ENCODE results near the gene BTBD3.

Gene BTBD3

GRCh38 chr20:11918981-11919380 is 1.3 kb downstream of the BTBD3 start:
- peak; percentile 14 for DNase-seq

DNA sequence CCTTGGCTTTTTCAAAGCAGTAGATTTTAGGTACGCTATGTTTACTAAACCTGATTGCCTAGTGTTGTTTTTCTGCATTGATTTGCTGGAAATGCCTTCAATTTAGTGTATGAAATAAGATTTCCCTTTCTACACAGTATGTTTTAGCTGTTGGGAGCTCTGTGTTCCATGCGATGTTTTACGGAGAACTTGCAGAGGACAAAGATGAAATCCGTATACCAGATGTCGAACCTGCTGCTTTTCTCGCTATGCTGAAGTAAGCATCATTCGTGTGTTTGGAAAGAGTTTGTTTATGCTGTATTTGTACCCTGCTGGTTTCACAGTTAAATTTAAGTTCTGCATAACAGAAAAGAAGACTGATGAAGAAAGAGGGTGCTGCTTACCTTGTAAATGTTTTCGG is 1.9 kb downstream of the BTBD3 start:
- DNase-seq: no peak

DNA sequence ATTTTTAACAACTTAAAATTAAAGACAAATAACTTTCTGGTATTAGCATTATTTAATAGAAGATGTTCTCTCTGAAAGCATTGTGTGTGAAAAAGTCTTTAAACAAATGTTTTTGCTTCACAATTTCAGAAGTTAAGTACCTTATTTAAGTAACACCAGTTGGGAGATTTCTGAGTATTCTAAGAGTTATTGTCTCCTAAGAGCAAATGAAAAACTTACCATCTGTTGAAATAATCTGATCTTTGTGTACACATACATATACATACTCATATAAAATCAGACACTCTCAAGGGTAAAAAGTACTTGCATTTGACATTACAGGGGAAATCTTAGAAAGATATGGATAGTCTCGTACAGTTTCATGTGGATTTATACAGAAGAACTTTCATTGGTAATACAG is 2.4 kb downstream of the BTBD3 start:
- no peak for DNase-seq

- no peak for DNase-seq
These were observed 3.6 kb downstream of the BTBD3 start for GRCh38 chr20:11921321-11921720.

DNA sequence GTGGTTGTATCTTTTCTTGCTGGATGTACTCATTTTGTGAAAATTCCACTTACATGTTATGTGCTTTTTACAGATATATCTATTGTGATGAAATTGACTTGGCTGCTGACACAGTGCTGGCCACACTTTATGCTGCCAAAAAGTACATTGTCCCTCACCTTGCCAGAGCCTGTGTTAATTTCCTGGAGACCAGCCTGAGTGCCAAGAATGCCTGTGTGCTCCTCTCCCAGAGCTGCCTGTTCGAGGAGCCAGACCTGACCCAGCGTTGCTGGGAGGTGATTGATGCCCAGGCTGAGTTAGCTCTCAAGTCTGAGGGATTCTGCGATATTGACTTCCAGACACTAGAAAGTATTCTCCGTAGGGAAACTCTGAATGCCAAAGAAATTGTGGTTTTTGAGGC is 4.9 kb downstream of the BTBD3 start:
- no peak for DNase-seq

GRCh38 chr20:11924923-11925322 is 7.2 kb downstream of the BTBD3 start:
- DNase-seq: no peak

DNA sequence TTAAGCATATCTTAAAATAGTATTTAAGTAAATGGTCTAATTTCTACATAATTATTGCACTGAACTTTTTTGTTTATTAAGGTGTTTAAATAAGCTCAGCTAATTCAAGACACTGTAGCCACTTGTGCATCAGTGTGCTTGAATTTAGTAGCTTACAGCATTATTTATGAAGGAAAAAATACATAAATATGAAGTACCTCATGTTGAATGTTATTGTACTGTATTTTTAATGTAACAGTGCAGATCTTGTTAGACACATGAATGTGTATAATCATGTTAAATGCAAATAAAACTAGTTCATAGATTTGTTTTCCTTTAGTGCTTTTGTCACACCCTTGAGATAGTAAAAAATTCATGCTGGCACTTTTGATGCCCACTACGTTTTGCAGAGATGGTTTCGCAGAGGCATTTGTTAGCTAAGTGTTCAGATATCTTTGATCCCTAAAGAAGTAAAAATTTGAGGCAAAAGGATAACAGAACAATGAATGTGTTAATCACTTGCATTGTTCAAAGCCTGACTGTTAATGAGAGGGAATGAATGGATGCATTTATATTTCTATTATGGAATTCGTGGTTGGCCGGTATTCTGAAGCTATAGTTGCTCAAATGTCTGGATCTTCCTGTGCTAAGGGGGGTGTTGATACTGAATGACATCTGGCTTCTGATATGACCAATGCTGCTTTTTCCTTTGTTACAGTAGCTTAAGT is 8.8 kb downstream of the BTBD3 start:
- DNase-seq: no peak

- no peak for DNase-seq
These were observed 12.3 kb downstream of the BTBD3 start for GRCh38 chr20:11929947-11930346.

DNA sequence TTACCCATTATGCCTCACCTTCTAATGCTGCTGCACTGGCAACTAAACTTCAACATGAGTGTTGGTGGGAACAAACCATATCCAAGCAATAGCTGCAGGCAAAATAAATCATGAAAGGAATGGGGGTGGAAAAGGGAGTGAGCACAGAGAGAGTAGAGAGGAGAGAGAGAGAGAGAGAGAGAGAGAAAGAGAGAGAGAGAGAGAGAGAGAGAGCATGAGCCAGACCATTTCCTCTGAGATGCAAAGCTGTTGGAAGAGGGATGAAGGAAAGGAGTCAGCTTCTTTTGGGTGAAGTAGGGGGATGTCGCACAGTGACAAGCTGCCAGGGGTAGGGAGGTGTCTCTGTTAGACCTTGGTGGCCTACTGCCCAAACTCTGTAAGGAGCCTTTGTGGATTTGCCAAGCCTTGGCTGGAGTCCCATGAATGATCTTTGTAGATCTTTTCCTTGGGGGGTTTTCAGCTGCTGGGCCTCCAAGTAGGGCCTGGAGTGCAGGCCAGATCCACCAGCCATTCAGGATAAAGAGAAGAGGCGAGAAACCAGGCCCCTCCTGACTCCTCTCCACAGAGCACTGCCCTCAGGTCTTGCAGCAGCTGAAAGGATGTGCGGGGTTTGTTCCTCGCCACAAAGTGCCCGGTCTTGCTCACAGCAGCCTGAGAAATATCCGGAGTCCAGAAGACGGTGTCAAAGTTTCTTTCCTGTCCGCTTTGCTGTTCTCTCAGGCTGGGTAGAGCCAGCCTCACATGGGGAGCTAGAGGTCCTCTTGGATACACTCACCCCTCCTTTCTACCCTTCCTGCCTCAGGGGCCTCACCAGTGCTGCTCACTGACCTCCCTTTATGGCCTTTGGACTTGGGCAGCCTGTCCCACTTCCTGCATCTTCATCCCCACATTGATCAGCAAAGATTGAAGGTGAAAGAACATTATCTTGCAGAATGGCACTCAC is 17.8 kb downstream of the BTBD3 start:
- no peak for DNase-seq

GRCh38 chr20:11936157-11936556 is 18.5 kb downstream of the BTBD3 start:
- no peak for DNase-seq

DNA sequence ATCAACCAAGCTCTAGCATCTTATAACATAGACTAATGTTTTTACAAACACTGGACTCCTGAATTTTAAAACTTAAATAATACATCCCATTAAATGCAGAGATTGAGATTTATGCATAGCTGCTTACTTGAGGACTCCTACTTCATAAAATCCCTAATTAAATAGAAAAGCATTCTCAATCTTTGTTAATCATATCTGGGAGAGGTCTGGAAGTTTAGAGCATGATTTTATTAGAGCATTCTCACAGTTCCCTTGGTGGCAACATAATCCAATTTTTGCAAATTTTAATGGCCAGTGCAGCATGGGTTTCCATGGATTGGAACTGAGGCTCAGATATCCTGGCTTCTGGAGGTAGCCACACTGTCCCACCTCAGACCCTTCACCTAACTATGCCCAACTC is 19.5 kb downstream of the BTBD3 start:
- DNase-seq: no peak

DNA sequence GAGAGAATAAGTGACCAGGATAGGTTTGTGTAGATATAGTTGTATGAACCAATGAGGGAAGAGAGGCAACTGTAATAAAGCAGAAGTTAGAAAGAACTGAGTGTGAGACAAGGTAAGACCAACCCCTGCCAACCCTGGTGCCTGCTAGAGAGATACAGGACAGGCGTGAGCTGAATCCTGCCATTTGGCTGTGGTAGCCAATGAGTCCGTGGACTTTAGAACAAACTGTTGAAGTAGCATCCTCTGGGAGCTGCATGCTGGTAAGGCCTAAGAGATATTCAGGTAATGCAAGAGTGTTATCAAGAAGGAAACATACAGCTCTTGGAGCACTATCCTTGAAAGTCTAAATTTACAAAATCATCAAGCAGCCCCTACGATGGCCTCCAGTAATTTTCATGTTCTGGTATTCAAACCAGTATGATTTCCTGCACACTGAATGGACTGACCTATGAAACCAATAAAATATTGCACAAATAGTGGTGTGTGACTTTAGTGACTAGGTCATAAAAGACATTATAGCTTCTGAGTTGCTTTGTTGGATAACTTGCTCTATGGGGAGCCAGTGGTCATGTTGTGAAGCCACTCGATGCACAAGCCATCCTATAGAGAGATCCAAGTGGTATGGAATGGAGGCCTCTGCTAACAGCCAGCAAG is 24.0 kb downstream of the BTBD3 start:
- DNase-seq: no peak

GRCh38 chr20:11943778-11944177 is 26.1 kb downstream of the BTBD3 start:
- DNase-seq: no peak

DNA sequence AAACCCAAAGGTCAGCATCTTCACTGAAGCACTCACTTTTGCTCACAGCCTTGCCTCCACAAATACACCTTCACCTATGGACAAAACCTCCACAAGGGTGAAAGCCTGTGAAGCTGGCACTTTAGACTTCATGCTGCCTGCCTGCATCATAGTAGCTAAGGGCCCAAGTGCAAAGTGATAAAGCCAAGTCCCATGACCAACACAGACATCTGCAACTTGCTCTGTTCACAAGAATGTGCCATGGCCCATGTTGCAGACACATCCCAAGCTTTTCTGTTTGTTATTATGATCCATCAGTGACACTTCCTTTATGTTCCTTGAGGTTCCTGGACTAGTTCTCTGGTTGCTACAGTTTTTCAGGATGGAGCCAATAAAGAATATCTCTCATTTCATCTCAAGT is 31.1 kb downstream of the BTBD3 start:
- no peak for DNase-seq

- DNase-seq: no peak
These were observed 32.0 kb downstream of the BTBD3 start for GRCh38 chr20:11949711-11950110.

GRCh38 chr20:11951696-11952095 is 34.0 kb downstream of the BTBD3 start:
- no peak for DNase-seq

DNA sequence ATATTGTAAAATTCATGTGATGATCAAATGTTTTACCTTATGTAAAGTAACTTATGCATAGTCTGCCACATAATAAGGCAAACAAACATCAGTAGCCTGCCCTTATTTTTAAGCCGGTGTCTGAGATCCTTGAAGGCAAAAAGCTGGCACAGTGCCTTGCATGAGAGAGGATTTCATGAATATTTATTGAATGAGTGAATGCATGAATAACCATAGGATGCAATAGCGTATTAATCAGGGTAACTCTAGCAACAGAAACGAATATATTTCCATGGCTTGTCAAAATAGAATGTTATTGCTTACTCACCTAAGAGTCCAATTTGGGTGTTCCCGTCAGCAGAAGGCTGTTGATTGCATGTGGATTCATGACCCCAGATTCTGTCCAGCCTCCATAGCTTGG is 34.9 kb downstream of the BTBD3 start:
- DNase-seq: peak; percentile 16

GRCh38 chr20:11957911-11958310 is 40.2 kb downstream of the BTBD3 start:
- DNase-seq: no peak

DNA sequence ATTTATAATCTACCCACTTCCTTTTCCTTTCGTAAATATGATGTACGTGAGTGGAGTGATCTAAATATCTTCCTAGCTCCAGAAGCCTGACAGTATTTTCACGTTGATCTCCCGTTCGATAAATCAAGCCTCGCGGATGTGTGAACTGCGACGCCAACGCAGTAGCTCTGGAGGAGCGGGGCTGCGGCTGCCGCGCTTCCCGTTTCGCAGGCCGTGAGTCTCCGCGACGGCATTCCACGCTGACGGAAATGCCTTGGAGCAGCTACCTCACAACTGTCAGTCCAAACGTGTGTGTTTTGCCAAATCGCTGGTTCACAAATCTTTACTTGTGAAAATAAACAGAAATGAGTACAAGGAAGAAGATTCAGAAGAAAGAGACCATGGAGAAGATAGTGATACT is 41.2 kb downstream of the BTBD3 start:
- DNase-seq: no peak

GRCh38 chr20:11965602-11966001 is 47.9 kb downstream of the BTBD3 start:
- no peak for DNase-seq

DNA sequence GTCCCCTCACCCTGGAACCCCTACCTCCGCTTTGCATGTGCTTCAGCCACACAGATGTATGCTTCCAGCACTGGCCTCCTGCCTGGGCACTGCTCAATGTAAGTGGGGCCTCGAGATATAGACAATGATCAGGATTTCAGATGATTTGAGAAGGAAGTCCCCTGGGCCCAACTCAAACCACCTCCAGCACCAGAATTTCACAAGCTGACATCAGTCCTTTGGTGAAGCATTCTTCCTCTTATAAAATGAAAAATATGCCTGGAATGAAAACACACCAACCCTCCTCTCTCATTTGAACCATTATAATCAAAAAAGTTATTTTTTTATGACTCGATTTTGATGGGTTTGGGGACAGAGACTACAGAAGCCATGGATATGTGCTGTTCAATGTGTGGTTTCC is 48.5 kb downstream of the BTBD3 start:
- no peak for DNase-seq

GRCh38 chr20:11970243-11970836 is 52.6 kb downstream of the BTBD3 start:
- no peak for DNase-seq

- peak; percentile 3 for DNase-seq
These were observed 54.8 kb downstream of the BTBD3 start for GRCh38 chr20:11972478-11972877.
